HG03378 (cell line): ENCODE data around the gene MRPS26.
"Not testable (repeated sequence)": the region's sequence is repeated elsewhere in the genome, so short reads cannot be mapped to it uniquely, and the experiment has no call there.

Experiments used
- ATAC-seq: cut with Tn5 transposase; IDR thresholded peaks from one replicate; pipeline ENCODE4 v1.9.1; 2021; ENCODE audit warnings: mild to moderate bottlenecking, moderate library complexity; ENCODE audit not compliant: unreplicated experiment

Gene MRPS26

DNA sequence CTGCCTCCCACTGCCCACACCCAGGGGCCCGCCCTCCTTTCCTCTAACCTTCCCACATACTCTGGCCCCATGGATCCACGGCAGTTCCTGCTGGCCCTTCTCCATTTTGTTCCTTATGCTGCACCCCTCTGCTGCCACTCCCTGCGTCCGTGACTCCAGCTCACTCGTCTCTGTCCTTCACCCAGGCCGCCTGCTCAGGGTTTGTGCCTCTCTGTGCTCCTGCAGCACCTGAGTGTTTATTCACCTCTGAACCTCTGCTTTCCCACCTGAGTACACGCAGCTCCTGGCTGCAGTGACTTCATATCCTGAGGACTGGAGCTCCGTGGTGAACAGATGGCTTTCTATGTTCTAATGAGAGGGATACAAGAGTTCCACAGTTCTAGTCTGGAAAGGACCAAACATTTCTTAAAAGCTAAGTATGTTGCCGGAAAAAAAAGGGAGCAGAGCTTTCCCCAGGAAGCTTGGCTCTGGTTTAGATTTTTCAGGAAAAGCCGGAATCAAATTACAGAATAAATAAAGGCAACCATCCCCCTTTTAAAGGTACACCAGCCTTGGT is 3.9 kb upstream of the MRPS26 start:
- ATAC-seq: no peak

GRCh38 chr20:3042625-3043024 is 3.2 kb upstream of the MRPS26 start:
- ATAC-seq: no peak

- no peak for ATAC-seq
These were observed 2.5 kb upstream of the MRPS26 start, which contains the start of gene GNRH2 for GRCh38 chr20:3043322-3043721. Gene GNRH2, plus strand, starts transcription at chr20:3043622. Its CDS starts 793 bp downstream, at chr20:3044415.

GRCh38 chr20:3044336-3044965 is 1.4 kb upstream of the MRPS26 start:
- no peak for ATAC-seq

DNA sequence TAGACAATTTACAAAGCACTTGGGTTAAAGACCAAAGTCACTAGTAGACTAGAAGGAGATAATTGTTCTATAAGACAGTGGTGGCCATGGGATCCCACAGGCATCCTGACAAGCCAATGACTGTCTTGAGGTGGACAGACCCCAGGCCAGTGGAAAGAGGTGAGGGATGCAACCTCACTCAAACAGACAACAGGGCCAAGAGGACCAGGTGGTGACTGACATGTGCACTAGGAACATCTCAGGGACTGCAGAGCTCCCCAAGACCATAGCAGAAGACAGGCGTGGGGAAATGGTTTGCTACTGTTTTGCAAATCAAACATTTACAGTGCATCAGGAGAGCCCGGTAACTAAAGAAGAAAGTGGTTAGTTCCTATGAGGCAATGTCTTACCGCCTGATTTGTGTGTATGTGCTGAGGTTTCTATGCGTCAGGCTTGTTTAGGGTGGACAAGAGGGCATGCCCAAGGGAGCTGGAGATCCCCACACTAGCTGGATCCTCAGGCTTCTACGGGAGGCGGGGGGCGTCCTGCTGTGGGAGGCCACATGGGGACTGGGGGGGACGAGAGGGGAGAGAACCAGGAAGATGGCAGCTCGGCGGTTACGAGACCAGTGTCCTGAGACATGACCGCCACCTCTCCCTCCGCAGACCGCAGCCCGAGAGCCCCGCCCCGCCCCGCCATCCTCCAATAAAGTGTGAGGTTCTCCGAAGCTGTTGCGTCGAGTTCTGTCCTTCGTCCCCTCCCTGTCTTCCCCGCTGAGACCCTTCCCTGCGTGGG is 623 bp upstream of the MRPS26 start:
- peak; percentile 34 for ATAC-seq

GRCh38 chr20:3046677-3047462 is 1.0 kb downstream of the MRPS26 start:
- no peak for ATAC-seq

DNA sequence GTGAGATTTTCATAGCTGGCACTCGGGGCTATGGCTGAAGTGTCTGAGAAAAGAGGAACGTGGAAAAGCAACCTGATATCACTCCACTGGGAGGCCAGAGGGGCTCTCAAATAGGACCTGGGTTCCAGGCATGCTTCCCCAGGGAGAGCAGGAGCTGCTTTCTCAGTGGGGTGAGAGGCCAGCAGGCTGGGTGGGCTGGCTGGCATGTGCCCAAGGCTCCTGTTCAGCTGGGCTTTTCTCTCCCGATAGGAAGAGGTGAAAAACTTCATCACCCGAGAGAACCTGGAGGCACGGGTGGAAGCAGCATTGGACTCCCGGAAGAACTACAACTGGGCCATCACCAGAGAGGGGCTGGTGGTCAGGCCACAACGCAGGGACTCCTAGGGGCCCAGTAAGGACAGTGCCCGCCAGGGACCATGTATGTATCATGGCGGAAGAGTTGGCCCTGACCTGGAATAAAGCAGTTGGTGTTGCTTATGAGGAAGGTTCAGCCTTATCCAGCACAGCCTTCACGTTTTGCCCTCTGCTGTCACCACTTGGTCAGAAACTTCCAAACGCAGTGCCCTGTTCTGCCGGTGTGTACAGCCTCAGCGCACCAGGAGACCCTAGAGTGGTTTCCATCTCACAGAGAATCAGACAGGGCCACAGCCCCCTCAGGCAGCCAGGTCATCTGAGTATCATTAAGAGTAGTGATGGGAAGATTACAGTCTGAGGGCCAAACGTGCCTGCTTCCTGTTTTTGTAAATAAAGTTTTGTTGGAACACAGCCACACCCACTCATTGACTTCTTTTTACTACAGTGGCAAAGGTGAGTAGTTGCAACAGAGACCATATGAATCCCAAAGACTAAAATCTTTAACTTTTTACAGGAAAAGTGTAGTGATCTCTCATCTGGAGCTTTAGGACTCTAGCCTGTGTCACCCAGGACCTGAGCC is 1.9 kb downstream of the MRPS26 start:
- ATAC-seq: no peak

DNA sequence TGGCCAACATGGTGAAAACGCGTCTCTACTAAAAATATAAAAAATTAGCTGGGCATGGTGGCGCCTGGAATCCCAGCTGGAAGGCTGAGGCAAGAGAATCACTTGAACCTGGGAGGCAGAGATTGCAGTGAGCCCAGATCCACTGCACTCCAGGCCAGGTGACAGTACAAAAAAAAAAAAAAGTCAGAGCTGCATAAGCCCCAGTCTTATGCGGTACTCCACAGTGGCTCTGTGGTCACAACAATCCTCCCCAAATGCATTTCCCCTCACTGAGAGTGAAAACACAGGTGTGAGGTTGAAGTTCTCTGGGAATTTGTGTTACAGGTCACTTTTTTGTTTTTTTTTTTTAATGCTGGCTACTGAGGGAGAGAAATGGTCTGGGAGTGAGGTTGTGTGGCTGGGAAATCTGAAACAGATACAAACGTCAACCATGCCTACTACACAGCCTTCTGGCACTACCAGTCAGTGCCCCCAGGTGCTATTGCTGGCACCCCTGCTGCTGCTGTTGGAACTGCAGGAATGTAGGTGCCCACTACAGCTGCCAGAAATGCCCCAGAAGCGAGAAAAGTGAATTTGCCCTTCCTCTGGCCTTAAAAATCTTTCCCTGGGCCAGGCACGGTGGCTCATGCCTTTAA is 5.7 kb downstream of the MRPS26 start:
- ATAC-seq: no peak

DNA sequence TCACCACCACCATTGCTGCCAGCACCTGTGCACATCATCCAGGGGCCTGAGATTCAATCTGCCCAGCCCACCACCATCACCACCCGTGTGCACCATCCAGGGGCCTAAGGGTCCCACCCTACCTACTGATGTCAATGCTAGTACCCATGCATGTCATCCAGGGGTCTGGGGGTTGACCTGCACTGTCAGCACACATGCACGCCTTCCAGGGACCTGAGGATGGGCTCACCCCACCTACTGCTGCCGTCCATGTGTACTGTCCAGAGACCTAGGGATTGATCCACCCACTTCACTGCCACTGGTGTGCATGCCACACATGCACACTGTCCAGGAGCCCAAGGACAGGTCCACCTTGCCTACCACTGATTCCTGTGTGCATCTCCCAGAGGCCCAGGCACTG is 13.6 kb downstream of the MRPS26 start:
- no peak for ATAC-seq

DNA sequence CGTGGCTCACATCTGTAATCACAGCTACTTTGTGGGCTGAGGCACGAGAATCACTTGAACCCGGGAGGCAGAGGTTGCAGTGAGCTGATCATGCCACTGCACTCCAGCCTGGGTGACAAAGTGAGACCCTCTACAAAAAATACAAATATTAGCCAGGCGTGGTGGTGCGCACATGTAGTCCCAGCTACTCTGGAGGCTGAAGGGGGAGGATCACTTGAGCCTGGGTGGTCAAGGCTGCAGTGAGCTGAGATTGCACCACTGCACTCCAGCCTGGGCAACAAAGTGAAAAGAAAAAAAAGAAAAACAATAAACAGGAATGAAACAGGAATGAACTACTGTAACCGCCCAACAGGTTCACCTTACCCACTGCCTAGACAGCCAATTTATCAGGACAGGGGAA is 18.3 kb downstream of the MRPS26 start:
- ATAC-seq: not testable (repeated sequence)

DNA sequence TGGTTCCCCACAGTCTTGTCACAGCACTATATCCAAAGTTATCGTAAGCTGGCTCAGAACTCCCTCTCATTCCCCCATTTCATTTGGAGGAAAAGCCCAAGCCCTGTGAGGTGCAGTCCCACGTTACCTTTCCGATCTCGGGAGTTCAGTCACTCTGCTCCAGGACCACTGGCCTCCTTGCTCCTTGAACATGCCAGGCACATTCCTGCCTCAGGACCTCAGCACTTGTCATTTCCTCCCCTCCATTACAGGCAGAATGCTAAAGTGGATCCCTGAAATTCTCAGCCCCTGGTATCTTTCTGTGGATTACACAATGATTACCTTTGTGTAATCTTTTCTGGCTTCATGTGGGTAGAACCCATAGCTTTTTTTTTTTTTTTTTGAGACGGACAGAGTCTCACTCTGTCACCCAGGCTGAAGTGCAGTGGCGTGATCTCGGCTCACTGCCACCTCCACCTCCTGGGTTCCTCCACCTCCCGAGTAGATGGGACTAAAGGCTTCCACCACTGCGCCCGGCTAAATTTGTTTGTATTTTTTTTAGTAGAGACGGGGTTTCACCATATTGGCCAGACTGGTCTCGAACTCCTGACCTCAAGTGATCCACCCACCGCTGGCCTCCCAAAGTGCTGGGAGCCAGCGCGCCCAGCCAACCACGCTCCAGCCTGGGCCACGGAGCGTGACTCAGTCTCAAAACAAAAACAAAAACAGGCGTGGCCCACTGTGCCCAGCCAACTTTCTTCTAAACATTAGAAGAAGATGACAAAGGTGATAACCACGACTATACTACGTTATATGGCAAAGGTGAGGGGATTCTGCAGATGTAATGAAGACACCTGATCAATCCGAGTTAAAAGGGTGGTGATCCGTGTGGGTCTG is 21.5 kb downstream of the MRPS26 start:
- no peak for ATAC-seq

DNA sequence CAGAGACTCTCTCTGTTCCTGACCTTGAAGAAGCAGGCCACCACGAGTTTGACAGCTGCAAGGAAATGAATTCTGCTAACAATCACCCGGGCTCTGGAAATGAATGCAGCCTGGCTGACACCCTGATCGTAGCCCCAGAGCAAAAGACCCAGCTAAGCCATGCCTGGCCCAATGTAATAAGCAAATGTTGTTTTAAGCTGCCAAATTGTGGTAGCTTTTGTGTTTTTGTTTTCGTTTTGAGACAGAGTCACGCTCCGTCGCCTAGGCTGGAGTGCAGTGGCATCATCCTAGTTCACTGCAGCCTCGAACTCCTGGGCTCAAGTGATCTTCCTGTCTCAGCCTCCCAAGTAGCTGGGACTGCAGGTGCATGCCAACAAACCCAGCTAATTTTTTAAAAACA is 22.2 kb downstream of the MRPS26 start:
- no peak for ATAC-seq

GRCh38 chr20:3068986-3069900 is 23.4 kb downstream of the MRPS26 start:
- no peak for ATAC-seq

- no peak for ATAC-seq
These were observed 24.9 kb downstream of the MRPS26 start for GRCh38 chr20:3070725-3071124.

DNA sequence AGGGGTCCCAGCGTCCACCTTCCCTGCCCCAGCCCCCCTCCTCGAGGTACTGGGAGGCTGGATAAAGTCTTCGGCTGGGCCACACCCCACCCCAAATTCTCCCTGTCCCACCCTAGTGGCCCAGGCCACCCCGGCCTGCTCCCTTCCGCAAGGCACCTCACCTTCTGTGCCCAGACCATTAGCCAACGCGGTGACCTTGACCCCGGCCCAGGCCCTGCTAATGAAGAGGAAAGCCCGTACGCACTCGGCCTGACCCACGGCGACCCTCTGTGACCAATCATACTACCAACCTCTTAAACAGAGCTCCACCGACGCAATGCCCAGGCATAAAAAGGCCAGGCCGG is 25.4 kb downstream of the MRPS26 start:
- no peak for ATAC-seq

DNA sequence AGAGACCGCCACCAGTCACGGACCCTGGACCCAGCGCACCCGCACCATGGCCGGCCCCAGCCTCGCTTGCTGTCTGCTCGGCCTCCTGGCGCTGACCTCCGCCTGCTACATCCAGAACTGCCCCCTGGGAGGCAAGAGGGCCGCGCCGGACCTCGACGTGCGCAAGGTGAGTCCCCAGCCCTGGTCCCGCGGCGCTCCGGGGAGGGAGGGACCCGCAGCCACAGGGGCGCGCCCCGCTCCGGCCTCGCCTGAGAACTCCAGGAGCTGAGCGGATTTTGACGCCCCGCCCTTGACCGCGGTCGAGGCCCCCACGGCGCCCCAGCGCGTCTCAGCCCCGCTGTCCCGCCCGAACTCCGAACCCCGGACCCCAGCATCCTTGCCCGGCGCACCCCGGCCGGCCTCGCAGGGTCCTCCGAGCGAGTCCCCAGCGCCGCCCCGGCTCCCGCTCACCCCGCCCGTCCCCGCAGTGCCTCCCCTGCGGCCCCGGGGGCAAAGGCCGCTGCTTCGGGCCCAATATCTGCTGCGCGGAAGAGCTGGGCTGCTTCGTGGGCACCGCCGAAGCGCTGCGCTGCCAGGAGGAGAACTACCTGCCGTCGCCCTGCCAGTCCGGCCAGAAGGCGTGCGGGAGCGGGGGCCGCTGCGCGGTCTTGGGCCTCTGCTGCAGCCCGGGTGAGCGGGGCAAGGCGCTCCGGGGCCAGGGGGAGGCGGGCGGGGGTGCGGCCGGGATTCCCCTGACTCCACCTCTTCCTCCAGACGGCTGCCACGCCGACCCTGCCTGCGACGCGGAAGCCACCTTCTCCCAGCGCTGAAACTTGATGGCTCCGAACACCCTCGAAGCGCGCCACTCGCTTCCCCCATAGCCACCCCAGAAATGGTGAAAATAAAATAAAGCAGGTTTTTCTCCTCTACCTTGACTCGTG is 26.0 kb downstream of the MRPS26 start, which contains the start of gene OXT:
TSS of gene OXT (plus strand) at position 11 of the 920 bp plus-strand sequence. CDS start at position 47, 36 bp downstream.
- no peak for ATAC-seq
